ENCODE data around the gene PAEP.

The PAEP gene

DNA sequence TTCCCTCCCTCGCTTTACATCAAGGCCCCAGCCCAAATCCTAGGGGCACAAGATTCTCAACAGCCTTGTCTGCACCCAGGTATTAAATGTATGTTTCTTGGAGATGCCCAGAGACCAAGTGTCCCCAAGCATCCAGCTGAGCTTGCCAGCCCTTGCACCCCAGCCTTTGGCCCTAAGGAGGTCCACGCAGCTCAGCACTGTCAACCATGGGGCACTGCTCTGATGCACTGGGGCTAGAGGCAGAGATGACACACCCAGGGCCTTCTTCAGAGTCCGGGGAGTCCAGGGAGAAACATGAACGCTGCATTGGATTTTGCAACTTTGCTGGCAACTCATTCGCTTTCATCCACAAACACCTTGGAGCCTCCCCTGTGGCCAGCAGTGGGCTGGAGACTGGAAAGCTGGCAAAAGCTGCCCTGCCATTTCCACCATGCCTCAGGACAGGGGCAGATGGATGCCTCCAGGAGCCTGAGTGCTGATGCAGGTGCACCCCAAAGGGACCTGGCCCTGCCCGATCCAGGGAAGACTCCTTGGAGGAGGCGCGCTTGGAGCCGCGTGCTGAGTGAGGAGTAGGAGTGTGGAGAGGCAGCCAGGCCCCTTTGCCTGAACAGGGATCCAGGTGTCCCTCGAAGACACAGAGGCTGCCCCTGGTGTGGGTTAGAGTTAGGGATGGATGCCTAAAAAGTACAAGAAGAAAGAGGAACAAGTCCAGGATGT lies 19.3 kb downstream of the PAEP start:
- DNase-seq = no peak

DNA sequence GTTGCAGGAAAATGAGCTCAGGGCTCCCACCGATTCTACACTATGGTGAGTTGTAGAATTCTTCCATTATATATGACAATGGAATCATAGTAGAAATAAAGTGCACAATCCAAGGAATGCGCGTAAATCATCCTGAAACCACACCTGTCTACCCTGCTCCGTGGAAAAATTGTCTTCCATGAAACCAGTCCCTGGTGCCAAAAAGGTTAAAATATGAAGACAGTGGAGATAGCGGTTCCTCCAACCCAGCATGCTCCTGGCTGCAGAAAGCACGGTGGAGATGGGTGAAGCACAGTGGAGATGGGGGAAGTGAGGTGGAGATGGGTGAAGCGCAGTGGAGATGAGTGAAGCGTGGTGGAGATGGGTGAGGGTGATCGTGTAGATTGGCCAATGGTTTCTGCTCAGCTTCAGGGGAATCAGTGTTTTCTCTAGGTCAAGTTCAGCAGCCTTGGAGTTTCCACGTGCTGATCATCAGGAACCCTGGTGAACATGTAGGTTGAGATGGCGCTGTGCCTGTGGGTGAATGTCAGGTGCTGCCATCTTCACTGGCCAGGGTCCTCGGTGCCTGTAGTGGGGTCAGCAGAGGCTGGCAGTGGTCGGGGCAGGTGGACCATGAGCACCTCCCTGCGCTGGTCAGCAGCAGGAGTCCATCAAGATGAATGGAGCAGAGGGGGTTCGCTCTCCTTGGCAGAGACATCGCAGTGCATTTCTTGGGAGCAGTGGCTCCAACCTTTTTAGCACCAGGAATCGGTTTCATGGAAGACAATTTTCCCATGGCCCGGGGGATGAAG lies 20.3 kb downstream of the PAEP start:
- no peak for DNase-seq

DNA sequence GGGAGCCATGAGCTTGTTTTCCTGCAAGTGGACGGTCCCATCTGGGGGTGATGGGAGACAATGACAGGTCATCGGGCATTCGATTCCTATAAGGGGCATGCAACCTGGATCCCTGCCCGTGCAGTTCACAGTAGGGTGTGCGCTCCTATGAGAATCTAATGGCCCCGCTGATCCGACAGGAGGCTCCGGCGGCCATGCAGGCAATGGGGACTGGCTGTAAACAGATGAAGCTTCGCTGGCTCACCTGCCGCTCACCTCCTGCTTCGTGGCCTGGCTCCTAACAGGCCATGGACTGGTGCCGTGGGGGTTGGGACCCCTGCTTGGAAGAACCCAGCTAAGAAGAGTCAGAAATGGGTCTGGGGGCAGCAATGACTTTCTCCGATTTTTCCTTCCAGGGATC lies 21.0 kb downstream of the PAEP start:
- no peak for DNase-seq

DNA sequence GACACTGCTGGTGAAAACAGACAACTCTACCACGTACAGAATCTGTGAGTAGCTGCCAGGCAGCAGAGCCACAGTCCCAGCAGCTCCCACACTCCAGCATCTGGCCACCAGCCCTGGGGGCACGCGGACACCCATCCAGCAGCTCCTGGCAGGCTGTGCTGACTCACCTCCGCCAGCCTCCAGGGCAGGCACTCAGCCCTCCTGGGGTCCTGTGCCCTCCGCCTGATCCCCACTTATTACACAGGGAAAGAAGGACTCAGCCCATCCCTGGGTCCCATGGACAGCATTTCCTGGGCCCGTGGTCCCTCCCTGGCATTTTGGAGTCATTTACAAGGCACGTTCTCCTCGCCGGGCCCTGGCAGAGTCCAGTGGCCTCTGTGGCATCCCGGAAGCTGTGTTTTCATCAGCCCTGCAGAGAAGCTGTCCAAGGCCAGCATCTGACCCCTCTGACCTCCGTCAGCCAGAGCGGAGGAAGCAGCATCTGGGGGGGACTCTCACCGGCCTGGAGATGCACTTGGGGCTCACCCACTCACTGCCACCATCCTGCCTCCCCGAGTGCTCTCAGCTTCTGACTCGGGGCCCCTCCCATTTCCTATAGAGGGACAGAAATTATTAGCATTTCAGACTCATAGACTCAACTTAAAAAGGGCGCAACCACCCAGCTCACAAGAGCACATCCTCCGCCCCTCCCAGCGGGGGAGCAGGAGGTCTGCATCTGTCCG lies 21.6 kb downstream of the PAEP start:
- no peak for DNase-seq

DNA sequence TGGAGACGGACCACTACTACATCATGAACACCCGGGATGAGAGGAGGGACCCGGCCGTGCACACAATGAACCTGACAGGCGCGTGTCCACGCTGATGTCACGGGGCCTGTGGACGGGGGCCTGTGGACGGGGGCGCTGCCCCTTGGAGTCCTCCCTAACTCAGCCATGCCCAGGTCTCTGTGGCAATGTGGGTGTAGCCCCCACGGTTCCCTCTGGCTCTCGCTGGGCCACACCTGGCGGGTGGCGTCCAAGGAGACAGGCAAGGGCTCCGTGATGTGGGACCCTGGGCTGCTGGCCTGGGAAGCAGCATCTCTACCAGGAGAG lies 22.1 kb downstream of the PAEP start:
- no peak for DNase-seq

DNA sequence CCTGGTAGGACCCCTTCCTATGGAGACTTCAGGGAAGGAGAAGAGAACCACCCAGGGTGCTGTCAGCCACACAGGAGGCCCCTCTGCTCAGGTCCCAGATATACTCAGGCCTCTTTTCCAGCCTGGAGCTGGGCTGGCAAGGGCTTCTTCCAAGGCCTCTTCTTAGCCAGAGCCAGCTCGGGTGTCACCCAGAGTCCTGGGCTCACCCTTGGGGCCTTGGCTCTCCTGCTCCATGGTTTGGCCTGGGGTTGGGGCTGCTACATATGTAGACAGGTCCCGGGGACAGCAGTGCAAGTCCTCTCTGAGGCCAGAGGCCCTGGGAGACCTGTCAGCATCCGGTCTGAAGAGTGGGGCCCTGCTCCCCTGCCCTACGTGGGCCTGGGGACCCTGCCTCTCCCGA lies 22.8 kb downstream of the PAEP start:
- no peak for DNase-seq

DNA sequence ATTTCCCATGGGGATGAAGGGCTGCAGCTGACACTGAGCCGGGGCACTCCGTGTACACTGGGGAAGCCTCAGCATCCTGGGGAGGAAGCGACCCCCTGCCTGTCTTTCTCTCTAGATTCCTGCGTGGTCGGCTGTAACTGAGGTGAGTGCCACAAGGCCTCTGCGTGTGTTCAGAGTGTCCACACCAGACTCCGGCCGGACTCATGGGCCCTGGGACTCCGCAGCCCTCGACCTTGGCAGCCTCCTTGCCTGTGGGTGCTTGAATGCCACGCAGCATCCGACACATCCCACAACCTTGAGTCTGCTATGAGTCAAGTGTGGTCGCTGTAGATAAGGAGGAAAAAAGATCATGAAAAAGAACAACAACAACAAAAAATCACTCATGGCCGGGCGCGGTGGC lies 23.4 kb downstream of the PAEP start:
- no peak for DNase-seq

DNA sequence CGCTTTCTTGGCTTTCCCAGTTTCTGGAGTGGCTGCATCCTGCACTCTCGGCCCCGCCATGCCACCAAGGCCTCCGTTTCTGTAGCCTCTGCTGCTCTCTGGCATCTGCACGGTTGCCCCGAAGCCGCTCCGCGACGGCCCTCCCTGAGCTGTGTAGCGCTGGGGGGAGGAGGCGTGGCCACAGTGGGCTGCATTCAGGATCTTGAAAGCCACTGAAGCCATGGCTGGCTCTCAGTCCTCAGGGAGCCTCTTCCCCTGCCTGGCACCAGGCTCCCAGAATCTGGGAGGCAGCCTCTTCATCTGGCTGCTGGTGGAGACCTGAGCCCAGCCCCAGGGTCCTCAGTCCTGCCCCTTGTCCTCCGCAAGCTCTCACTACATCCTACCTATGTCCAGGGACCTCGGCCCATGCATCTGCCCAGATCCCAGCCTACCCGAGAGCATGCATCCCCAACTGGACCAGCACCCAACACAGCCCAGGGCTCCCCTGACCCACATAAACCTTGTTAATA lies 25.1 kb downstream of the PAEP start:
- no peak for DNase-seq

DNA sequence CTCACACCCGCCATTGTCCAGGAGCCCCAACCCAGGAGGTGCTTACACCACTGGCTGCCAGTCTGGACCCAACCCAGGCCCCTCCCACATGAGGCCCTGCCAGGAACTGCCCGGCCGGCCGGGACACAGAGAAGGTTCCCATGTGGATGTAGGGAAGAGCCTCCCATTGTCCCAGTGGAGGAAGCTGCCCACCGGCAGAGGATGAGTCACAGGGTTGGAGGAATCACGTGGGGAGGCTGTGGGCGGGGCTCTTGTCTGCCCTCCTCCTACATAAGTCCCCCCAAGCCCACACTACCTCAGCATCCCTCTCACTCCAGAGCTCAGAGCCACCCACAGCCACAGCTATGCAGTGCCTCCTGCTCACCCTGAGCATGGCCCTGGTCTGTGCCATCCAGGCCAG lies 26.1 kb downstream of the PAEP start:
- no peak for DNase-seq

DNA sequence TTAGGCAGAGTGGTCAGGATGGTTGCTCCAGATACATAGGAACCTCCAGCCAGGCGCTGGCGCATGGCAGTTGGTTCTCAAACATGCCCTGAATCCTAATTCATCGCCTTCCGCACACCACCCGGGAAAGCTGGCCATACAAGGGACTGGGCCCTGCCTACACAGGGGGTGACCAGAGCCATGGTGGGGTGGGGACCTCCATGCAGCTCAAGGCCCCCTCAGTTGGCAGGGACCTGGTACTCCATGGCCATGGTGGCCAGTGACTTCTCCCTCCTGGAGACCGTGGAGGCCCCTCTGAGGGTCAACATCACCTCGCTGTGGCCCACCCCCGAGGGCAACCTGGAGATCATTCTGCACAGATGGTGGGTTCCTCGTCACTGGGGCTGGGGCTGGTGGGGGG lies 26.8 kb downstream of the PAEP start:
- DNase-seq = no peak

DNA sequence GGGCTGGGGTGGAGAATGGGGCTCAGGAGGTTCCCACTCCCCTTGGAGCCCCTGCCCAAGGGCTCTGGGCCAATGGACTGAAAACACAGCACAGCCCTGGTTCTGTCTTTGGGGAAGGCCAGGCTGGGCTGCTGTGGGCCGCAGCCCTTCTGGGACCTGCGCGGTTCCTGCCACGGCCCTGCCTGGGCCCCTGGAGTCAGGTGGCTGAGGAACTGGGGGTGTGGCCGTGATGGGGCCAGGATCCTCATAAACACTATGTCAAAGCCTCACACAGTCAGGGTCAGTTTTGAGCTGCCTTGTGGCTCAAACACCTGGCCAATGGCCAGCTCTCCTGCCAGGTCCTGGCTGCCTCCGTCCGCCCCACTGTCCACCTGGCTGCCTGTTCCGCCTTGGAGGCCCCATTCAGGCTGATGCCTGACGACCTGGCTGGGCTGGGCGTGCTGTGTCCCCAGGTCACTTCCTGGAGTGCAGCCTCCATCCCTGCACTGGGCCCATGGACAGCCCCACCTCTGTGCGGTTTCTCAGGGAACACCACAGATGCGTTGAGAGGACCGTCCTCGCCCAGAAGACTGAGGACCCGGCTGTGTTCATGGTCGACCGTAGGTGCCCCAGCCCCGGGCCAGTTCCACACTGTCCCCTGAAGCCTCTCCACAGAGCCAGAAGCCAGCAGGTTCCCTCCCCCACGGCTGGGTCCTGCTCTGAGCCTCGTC lies 27.5 kb downstream of the PAEP start:
- DNase-seq = no peak

DNA sequence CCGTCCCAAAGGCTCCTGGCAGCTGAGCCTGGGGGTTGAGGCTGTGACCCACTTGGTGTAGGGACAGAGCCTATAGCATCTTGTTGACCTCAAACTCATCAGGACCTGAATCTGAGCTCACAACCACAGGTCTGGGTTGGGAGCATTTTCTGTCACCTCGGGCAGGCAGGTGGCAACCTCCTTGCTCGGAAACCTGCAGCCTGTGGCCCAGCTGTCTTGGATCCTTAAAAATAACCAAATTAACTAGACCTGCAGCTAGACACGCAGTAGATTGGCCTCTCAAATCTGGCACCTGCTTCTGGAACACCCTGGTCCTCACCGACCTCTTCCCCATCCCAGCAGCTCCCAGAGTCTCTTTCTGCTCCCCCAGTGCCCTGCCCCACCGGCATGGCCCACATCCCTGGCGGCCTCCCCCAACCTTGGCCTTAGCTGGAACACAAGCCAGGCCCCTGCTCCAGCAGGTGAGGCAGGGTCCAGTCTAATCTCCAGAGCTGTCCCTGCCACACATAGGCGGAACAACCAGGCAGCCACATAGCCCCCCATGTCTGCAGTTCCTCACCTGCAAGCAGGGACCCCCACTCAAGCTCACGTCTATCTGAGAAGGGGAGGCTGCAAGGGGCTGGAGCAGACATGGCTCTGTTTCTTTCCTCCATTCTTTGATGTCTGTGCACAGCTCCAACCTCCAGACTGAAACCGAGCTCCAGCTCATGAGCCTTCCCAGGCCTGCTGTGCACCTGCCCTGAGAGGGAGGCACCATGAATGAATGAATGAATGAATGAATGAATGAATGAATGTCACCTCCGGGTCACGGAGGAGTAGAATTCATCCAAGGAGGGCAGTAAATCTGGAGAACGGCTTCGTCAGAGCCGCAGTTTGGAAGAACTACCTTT lies 28.3 kb downstream of the PAEP start:
- DNase-seq = no peak

DNA sequence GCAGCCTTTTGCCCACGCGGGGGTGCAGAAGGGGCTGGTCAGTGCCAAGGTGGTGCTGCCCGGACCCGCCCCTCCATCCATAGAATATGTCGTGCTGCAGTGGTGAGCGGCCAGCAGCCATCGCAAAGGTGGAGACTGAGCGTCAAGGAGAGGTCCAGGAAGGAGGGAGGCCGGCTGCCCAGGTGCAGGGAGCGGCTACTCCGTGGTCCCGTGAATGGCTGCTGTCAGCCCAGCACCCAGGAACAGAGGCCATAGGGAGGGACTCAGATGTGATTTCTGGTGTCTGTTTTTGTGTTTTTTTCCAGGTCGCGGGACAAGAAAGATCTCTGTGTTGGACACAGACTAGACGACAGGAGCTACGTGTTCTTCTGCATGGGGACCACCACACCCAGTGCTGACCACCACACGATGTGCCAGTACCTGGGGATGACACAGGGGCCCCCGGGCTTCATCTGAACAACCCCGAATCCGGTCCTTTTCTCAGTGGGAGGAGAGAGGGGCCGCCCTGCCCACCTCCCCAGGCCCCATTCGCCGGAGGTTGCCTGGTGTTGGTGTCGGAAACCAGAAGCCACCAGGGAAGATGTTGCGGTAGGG lies 29.0 kb downstream of the PAEP start:
- DNase-seq = no peak

DNA sequence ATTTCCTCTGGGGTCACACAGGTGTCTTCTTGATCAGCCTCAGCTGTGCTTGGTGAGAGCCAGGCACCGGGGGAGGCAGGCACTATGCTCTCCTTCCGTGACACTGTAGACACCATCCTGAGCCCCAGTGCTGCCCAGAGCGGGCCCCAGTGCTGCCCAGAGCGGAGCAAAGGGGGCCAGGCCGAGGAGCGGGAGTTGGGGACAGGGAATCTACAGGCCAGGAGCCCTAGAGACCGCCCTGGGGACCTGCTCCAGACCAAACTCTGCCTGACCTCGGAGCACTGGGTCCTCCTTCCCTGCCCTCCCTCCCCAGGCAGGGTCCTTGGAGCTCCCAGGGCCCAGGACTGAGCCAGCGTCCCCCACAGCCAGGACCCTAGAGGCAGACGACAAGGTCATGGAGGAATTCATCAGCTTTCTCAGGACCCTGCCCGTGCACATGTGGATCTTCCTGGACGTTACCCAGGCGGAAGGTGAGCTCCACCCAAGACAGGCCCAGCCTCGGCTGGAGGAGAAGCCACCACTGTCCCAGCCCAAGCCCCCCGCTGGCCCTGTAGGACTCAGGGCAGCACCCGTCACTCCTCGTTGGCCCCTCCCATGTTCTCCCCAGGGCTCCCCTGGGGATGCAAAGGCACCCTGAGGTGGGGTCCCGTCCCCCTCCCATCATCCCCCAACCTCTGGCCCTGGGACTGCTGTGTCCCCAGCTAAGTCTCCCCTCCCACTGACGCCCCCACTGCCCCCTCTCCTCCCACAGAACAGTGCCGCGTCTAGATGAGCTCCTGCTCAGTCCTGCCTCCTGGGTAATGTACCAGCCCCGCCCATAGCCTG lies 30.2 kb downstream of the PAEP start:
- no peak for DNase-seq

DNA sequence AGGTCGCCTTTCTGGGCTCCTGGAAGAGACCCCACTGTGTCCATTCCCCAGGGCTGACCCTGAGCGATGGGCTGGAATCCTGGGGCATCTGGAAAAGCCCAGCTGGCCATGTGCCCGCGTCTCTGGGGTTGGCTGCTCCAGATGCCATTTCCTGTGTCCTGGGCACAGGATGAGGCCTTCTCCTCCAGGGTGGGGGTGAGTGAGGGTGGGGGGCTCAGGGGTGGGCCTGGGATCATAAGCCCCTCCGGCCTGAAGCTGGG lies 30.7 kb downstream of the PAEP start:
- DNase-seq = no peak

DNA sequence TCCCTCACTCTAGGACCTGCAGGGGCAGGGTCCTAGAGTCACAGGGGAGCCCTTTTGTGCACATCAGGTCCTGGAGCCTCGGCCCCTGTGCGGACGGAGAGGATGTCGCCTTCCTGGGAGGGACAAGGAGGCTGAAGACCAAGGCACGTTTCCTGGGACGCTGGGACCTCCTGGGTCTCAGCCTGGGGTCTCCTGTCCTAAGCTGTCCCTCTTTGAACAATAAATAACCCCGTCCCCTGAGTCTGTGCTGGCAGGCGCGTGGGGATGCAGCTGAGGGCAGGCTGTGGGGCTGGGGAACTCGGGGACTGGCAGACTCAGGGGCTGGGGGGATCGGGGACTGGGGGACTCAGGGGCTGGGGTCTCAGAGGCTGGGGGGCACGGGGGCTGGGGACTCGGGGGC lies 31.1 kb downstream of the PAEP start:
- DNase-seq = no peak

DNA sequence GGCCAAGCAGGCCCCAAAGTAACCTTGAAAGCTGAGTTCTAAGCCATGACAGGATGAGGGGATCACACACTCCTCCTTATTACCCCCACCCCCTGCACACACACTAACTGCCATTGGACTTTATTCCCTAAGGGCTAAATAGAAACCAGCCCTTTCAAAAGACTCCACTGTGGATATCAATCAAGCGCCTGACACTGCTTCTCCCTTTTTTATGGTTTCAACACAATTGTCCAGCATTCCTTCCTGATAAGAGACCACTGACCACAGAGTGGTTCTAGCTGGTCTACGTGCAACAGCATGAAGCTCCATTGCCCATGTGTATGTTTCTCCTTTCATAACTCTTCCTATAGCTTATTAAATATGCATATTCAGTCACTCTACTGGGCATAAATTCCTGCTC lies 34.7 kb downstream of the PAEP start:
- DNase-seq = no peak

DNA sequence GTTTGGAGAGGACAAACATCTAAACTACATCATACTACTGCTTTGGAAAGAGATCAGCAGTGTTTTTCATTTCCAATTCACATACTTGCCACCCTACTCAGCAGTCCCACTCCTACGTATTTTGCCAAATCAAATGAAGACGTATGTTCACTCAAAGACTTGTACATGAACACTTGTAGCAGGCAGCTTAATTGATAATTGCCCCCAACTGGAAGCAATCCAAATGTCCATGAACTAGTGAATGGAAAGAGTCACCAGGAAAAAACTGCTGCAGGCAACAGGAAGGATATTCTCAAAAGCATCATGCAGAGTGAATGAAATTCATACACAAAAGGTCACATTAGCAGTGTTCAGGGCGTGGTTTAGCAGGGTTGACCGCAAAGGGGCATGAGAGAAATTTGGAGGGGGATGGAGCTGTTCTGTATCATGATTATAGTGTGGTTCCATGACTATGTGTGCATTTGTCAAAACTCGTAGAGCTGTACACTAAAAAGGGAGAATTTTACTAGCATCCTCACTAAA lies 38.8 kb downstream of the PAEP start:
- no peak for DNase-seq

DNA sequence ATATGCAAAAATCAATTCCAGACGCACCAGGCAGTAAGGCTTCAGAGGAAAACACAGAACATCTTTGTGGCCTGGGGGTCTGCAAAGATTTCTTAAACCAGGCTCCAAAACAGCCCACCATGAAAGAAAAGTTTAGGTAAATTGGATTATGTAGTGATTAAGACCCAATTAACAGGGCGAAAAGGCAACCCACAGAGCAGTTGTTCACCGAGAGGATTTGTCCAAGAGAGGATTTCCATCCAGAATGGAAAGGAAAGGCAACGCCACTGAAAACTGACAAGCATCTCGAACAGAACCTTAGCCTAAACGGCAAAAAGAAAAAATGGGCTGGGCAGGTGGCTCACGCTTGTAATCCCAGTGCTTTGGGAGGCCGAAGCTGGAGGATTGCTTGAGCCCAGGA lies 40.4 kb downstream of the PAEP start:
- DNase-seq = no peak

DNA sequence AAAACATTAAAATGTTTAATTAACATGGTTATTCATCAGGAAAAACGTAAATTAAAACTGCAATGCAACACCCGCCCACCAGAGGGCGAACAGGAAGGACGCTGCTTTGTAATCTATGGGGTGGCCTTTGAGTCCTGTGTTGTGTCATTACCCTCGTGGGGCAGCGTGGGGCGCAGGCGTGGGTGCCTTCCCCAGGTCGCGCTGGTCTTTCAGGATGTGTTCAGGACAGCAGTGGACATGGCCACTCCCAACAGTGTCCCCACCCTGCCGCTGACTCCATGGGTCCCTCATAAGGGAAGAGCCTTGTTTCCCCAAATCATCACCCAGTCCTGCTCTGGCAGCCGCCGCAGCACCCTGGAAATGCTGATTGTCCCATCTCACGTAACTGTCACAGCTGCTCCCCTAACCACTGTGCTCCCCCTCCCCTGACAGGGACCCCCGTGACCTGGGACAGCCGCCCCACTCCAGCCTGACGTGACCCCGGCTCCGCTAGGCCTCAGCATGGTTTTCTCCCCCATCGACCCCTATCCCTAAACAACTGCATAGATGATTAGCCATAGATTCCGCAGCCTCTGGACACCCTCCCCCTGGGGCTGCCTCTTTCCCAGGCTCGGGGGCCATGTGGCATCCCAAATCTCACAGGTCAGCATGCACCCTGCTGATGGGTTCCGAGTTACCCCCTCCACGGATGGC lies 41.4 kb downstream of the PAEP start:
- peak; percentile 67 for DNase-seq
